SU-DHL-6 (cell line): ENCODE measurements around the gene TRIM24.

Source experiments
- H2AFZ ChIP-seq: fragments of 200-600 bp; sonication (generic); 2 replicates; pipeline ENCODE4 v1.6.1; 2014; ENCODE audit warnings: low read depth, mild to moderate bottlenecking, moderate library complexity, mixed read lengths, antibody characterized with exemption, low read length; ENCODE audit not compliant: severe bottlenecking
- H3F3A ChIP-seq: fragments of 200-600 bp; shearing (Covaris generic); 2 replicates; pipeline ENCODE4 v1.6.0; 2016; ENCODE audit warnings: antibody characterized with exemption, mild to moderate bottlenecking; ENCODE audit not compliant: insufficient read depth
- H3K27ac ChIP-seq: fragments of 200-600 bp; sonication (generic); 2 replicates; pipeline ENCODE4 v1.5.1; 2016; ENCODE audit warnings: low read depth, mild to moderate bottlenecking, low read length, moderate library complexity, mixed read lengths
- H3K27me3 ChIP-seq: fragments of 200-600 bp; sonication (generic), shearing (Covaris generic); 2 replicates; pipeline ENCODE4 v1.6.0; 2014; ENCODE audit warnings: mild to moderate bottlenecking, low read length
- H3K36me3 ChIP-seq: fragments of 200-600 bp; sonication (generic); 2 replicates; pipeline ENCODE4 v1.6.1; 2014; ENCODE audit warnings: mild to moderate bottlenecking, low read length, mixed read lengths
- H3K4me2 ChIP-seq: fragments of 300-600, 200-600 bp; shearing (Covaris generic), sonication (generic); 2 replicates; pipeline ENCODE4 v1.6.0; 2014; ENCODE audit warnings: low read length, low read depth, mild to moderate bottlenecking; ENCODE audit not compliant: poor library complexity, severe bottlenecking
- H3K4me3 ChIP-seq: fragments of 200-600 bp; sonication (generic); 2 replicates; pipeline ENCODE4 v1.5.1; 2014; ENCODE audit warnings: antibody characterized with exemption, low read length, mild to moderate bottlenecking, mixed read lengths; ENCODE audit not compliant: insufficient read depth, poor library complexity, severe bottlenecking
- H3K79me2 ChIP-seq: fragments of 200-600 bp; sonication (generic); 2 replicates; pipeline ENCODE4 v1.6.1; 2014; ENCODE audit warnings: mild to moderate bottlenecking, low read length, moderate library complexity; ENCODE audit not compliant: insufficient read depth
- H3K9ac ChIP-seq: fragments of 200-600 bp; sonication (generic); 2 replicates; pipeline ENCODE4 v1.7.0; 2014; ENCODE audit warnings: mild to moderate bottlenecking, low read length
- H3K9me2 ChIP-seq: fragments of 200-600 bp; sonication (generic); replicated peaks from 2 replicates; pipeline ENCODE4 v1.6.1; 2014; ENCODE audit warnings: low read length; ENCODE audit not compliant: insufficient read depth
- H3K9me3 ChIP-seq: fragments of 200-600 bp; sonication (generic); 2 replicates; pipeline ENCODE4 v1.6.1; 2014; ENCODE audit warnings: low read length, mixed read lengths; ENCODE audit not compliant: insufficient read depth
- H4K20me1 ChIP-seq: fragments of 200-600 bp; sonication (generic); 2 replicates; pipeline ENCODE4 v1.6.1; 2014; ENCODE audit warnings: low read depth, mild to moderate bottlenecking, antibody characterized with exemption, low read length, moderate library complexity, mixed read lengths
- CTCF ChIP-seq: fragments of 200-600 bp; sonication (generic); IDR thresholded peaks from one replicate; pipeline ENCODE4 v1.5.1; 2017; ENCODE audit warnings: antibody characterized with exemption, mild to moderate bottlenecking, low read length, moderate library complexity; ENCODE audit not compliant: insufficient read depth, poor library complexity, severe bottlenecking
- EZH2phosphoT487 ChIP-seq: fragments of 200-600 bp; sonication (generic), shearing (Covaris generic); conservative IDR thresholded peaks from 2 replicates; pipeline ENCODE4 v1.6.1; 2018; ENCODE audit warnings: mild to moderate bottlenecking, antibody characterized with exemption, low read length, moderate library complexity, mixed read lengths

Gene TRIM24

DNA sequence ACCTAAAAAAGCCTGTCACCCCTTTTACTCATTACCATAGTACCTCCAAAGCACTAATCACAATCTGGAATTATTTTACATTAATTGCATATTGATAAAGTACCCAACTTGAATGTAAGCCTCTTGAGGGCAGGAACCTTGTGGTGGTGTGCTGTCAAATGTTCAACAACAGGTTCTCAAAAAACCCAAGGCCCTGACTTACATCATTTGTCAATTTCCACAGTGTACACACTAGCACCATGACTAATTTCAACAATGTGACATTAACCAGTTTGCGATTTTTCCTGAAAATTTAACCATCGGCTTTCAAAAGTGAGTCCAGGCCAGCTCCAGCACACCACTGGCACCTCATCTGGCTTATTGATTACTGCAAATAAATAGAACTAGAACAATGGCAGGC is 153.6 kb downstream of the TRIM24 start:
- Histone ChIP-seq H3K27ac (no peak overlapping the region), H3K9me2 (no peaks in the 10 kb centered on the region), H3F3A (no peaks in the 10 kb centered on the region), H3K36me3 (no peaks in the 10 kb centered on the region), H2AFZ (no peak overlapping the region), H3K9me3 (no peaks in the 10 kb centered on the region), H3K79me2 (no peaks in the 10 kb centered on the region), H3K4me2 (no peak overlapping the region), H3K4me3 (no peak overlapping the region), H3K27me3 (no peaks in the 10 kb centered on the region), H4K20me1 (no peaks in the 10 kb centered on the region), H3K9ac (no peak overlapping the region)
- TF ChIP-seq CTCF (no peak), EZH2phosphoT487 (no peak)

DNA sequence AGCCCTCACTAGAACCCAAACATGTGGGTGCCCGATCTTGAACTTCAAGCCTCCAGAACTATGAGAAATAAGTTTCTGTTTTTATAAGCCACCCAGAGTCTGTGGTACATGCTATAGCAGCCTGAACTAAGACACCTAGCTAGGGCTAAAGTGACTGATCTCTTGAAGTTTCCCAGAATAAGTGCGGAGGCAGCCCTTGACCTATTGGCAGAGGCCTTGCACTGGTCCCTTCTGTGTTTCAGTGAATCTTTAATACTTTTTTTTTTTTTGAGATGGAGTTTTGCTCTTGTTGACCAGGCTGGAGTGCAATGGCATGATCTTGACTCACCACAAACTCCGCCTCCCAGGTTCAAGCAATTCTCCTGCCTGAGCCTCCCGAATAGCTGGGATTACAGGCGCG is 156.0 kb downstream of the TRIM24 start:
- no peak overlapping the region for H3K4me2 ChIP-seq
- H3K9me3 ChIP-seq: no peaks in the 10 kb centered on the region
- no peaks in the 10 kb centered on the region for H3K27me3 ChIP-seq
- no peak overlapping the region for H3K9ac ChIP-seq
- H3K4me3 ChIP-seq: no peak overlapping the region
- no peaks in the 10 kb centered on the region for H3K9me2 ChIP-seq
- H3K36me3 ChIP-seq: no peaks in the 10 kb centered on the region
- H3F3A ChIP-seq: no peaks in the 10 kb centered on the region
- H3K79me2 ChIP-seq: no peaks in the 10 kb centered on the region
- no peak overlapping the region for H3K27ac ChIP-seq
- no peaks in the 10 kb centered on the region for H4K20me1 ChIP-seq
- no peak overlapping the region for H2AFZ ChIP-seq
- TF ChIP-seq EZH2phosphoT487 (no peak), CTCF (no peak)

DNA sequence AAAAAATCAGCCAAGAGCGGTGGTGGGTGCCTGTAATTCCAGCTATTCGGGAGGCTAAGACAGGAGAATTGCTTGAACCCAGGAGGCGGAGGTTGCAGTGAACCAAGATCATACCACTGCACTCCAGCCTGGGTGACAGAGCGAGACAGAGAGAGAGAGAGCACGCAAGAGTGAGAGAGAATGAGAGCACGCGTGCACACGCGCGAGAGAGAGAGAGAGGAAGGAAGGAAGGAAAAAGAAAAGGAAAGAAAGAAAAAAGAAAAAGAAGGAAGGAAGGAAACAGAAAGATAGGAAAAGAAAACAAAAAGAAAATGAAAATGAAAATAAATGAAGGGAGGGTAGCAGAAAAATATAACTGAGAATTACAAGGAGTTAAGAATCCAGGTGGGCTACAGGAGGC is 158.4 kb downstream of the TRIM24 start:
- H3F3A ChIP-seq: no peaks in the 10 kb centered on the region
- H2AFZ ChIP-seq: no peak overlapping the region
- no peaks in the 10 kb centered on the region for H3K27me3 ChIP-seq
- H3K4me2 ChIP-seq: no peak overlapping the region
- H3K4me3 ChIP-seq: no peak overlapping the region
- no peaks in the 10 kb centered on the region for H3K9me2 ChIP-seq
- no peak for TF ChIP-seq CTCF
- no peak overlapping the region for H3K9ac ChIP-seq
- no peaks in the 10 kb centered on the region for H4K20me1 ChIP-seq
- H3K79me2 ChIP-seq: no peaks in the 10 kb centered on the region
- no peaks in the 10 kb centered on the region for H3K9me3 ChIP-seq
- H3K36me3 ChIP-seq: no peaks in the 10 kb centered on the region
- no peak overlapping the region for H3K27ac ChIP-seq

- no peak overlapping the region for H3K27ac ChIP-seq
- H3K9me2 ChIP-seq: no peaks in the 10 kb centered on the region
- H4K20me1 ChIP-seq: no peaks in the 10 kb centered on the region
- H2AFZ ChIP-seq: no peak overlapping the region
- H3K4me3 ChIP-seq: no peak overlapping the region
- H3K79me2 ChIP-seq: no peaks in the 10 kb centered on the region
- no peak overlapping the region for H3K9ac ChIP-seq
- no peak overlapping the region for H3K4me2 ChIP-seq
- H3K9me3 ChIP-seq: no peaks in the 10 kb centered on the region
- no peaks in the 10 kb centered on the region for H3F3A ChIP-seq
- no peak for TF ChIP-seq CTCF
- TF ChIP-seq EZH2phosphoT487: no peak
- H3K36me3 ChIP-seq: no peaks in the 10 kb centered on the region
- H3K27me3 ChIP-seq: no peaks in the 10 kb centered on the region
Measured at GRCh38 chr7:138618933-138619332, 158.9 kb downstream of the TRIM24 start.
